RPMI7951 (cell line): ENCODE data around the gene INVS. TPM values are rescaled to one million over a fixed set of nuclear protein-coding genes. Genes with fewer than 3 reads are reported as not detected.
"Not testable (repeated sequence)": the region's sequence is repeated elsewhere in the genome, so short reads cannot be mapped to it uniquely, and the experiment has no call there.

ENCODE experiments used
- DNase-seq: peaks from one replicate; pipeline ENCODE4 v3.0.0-alpha.2; 2012; ENCODE audit warnings: low read depth
- total RNA-seq: library from RNA; depleted of rRNA; stranded (reverse); fragments of >200 nt; shearing (Covaris generic); gene quantifications from 2 replicates; pipeline ENCODE4 v1.2.3, GENCODE V29; 2014

INVS gene
- total RNA-seq, 1 experiment from 2014 or later: 15.0 TPM

DNA sequence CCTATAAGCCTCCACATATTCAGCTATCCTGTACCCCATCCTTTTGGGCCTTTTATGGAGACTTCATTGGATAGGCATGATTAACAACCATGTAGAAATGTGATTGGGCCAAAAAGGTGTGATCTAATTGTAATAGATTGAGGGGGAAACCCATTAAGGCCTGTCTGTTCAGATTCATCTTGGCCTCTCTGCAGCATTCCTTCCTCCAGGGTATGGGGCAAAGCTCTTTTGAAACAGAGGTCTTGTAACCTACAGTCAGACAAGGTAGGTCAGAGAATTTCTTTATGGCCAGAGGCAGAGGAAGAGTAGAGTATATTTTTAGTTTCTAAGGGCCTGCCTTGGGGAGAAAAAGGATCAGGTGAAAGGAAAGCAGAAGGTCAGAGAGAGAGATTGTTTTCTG lies 98.5 kb downstream of the INVS start:
- DNase-seq: no peak

DNA sequence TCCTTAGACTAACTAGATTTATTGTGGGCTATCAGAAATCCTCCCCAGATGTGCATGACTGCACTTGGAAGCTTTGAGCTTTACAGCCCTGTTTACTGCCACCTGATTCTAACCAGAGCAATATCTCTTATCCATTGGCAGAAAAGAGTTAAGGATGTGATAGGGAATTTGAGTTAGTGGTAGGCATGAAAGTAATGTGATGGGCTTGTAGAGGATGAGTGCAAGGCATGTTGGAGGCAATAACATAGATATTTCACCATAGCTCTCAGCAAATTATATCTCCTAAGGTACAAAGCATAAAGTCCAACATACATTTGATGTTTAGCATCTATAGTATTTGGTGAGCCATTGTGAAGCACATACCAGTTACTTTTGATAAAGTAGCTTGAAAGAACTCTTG lies 103.8 kb downstream of the INVS start:
- no peak for DNase-seq

DNA sequence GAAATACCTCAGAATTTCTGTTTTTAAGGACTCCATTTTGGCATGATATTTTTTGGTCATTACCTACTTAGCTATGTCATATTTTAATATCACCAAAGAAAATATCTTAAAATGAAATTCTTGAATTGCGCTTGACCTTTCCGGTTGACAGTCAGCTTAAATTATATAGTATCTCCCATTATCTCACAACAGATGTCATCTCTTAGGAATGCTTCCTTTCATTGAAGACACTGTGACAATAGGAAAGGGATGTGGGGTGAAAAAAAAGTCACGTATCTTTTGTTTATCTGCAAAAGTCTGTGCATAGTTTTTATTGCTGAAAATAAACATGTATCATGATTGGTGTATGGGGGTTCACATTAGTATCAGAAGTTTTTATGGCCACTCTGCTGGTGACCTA lies 105.8 kb downstream of the INVS start:
- DNase-seq: no peak

DNA sequence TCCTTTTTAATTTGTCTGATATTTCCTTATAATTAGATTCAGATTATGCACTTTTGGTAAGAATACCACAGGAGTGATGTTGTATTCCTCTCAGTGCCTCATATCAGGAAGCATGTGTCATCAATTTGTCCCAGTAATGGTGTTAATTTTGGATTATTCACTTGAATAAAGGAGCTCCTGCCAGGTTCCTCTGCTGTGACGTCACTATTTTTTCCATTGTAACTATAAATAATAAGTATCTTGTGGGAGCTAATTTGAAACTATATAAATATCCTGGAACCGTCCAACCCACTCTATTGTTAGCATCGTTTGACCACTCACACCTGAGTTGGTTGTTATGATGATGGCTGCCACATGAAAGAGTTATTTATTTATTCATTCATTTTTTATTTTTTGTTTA lies 107.9 kb downstream of the INVS start:
- peak; percentile 5 for DNase-seq

DNA sequence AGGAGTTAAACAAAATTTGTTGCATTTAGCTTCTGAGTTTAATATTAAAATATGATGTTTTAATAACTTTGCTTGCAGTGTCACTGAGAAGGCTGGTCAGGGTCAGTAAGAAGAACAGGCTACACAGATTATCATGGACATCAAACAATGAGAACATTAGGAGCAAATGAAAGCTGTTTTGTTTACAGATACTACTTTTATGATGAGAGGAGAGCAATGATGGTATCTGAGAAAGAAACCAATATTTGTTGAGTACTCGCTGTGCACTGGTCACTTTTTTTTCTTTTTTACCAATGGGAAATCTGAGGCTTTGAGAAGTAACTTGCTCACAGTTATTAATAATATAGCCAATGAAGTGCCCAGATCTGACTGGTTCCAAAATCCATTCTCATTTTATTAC lies 109.6 kb downstream of the INVS start:
- DNase-seq: no peak

DNA sequence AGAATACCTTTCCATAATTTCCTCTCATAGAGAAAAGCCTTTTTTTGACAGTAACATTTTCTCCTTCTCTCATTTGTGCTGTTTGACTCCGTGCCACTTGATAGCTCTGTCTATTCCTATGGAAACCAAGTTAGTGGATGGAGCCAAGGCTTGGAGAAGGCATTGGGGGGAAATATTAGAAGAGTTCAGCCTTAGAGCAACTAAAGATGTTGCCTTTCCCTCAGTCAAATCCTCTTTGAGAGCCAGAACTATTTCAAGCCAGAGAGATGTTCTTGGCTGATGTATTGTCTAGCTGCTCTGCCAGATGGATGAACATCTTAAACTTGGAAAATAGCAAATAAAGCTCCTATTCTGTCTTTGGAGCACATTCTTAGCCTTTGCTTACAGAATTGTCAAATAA lies 112.4 kb downstream of the INVS start:
- DNase-seq: no peak

DNA sequence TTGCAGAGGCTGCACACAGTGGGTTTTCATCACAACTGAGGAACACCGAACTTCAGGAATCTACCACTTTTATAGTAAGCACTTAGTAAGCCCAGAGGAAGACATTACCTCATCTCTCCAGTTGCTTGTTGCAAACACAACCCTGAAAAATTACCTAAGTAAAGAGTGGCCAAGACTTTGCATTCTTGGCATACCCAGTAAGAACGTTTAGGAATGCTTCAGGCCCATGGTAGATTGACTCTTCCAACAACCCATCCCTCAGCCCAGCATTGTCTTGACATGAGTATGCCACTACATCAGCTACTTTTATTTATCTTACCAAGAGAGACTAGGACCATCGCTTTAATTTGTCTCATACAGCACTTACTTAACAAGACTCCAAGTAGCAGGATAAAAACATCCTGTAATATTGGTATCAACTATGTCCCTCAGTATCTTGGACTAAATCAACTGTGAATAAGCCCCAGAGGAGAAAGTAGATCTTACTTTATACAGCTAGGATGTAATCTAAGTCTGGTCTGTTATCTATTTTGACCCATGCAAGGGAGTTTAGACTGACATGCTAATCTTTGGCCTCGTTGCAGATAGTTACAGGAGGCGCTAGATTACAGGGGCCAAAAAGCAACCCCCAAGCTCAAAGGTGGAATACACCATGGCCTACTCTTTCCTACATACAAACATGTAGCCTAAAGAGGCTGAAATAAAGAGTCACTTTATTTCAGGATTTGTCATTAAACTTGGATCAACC lies 114.9 kb downstream of the INVS start:
- DNase-seq: peak; percentile 3

DNA sequence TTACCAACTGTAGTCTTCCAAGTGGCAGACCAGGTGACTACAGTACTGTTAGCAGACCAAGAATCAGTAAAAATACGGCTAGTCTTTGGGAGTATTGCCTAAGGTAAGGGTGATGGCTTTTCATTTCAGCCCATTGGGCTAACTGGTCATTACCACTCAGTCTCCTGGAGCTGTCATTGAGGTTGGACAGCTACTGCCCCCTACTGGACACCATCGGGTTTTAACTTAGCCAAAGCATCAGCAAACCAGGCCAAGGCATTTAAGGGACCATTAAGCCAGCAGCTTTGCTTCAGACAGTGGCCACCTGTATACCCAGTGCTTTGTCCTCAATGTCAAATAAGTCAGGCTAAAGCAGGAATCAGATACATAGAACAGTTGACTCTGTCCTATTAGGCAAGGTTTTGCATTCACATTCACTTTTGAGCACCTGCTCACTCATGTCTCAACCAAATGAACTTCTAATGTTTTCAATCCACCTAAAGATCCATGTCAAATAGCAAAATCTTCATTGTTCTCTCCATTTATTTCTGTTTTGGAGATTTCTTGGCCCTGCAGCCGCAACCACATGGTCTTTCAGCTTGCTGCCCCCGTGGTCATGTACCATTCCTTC lies 117.2 kb downstream of the INVS start:
- peak; percentile 63 for DNase-seq

DNA sequence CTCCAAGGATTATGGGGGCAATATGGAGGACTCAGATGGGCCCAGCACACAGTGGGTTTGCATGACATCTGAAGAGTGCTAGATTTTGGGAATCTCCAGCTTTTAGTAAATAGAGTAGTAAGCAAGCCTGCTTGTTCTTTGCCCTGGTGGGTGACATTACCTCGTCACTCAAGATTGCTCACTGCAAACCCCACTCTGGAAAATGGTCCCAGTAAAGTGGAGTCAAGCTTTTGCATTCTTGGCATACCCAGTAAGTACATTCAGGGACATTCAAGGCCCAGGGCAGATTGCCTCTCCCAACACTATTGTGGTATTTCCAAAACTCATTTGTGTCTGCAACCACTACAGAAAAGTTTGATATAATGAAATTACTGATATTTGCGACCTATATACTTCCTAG lies 118.5 kb downstream of the INVS start:
- no peak for DNase-seq

DNA sequence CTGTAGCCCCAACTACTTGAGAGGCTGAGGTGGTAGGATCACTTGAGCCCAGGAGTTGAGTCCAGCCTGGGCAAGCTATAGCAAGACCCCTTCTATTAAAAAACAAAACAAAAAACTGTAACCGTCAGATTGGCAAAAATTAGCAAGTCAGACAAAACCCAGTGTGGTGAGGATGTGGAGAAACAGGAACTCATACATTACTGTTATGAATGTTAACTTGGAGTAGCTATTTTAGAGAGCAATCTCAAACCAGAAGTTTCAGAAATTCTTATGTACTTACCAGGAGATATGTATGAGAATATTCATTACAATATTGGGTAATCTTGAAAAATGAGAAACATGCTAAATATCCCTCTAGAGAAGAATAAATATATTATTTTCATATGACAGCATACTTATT lies 120.3 kb downstream of the INVS start:
- DNase-seq: no peak

DNA sequence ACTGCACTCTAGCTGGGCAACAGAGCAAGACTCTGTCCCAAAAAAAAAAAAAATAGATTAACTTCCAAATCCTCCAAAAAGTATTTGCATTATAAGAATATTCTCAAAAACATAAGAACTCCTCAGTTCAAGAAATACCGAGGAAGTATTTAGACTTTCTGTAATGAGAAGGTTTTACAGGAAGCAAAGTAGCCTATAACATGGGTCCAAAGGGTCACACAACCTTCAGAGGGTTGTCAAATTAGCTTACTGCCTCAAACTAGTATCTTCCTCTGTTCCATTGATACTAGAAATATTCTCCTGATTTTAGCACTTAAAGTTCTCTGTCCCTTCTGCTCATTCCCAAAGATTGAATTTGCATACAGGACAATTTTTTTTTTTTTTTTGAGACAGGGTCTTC lies 121.9 kb downstream of the INVS start:
- DNase-seq: no peak

DNA sequence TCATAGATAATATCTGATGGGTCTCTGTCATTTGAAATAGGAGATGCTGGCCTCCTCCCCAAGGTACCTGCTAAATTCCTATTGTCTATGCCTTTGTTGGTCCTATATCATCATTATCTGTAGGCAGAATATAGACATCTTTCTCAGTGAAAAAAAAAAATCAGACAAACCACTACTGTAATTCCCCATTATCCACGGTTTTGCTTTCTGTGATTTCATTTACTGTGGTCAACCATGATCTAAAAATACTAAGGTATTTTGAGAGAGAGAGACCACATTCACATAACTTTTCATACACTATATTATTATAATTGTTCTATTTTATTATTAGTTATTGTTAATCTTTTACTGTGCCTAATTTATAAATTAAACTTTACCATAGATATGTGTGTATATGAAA lies 122.5 kb downstream of the INVS start:
- DNase-seq: no peak

DNA sequence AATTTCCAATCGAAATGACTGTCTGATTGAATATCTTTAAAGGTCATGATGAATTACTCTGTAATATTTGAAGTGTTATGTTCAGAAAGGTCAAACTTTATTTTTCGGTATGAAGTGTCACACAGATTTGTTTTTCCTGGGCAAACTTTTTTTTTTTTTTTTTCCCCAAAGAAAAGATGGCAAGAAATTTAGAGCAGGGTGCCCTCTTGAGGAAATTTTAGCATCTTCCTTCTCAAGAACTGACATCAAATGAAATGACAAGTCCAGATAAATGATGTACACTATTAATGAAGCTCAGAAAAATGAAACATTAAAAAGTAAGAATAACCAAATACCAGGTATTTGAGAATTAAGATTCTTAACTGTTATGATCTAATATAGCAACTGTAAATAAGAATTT lies 123.6 kb downstream of the INVS start:
- peak; percentile 47 for DNase-seq

DNA sequence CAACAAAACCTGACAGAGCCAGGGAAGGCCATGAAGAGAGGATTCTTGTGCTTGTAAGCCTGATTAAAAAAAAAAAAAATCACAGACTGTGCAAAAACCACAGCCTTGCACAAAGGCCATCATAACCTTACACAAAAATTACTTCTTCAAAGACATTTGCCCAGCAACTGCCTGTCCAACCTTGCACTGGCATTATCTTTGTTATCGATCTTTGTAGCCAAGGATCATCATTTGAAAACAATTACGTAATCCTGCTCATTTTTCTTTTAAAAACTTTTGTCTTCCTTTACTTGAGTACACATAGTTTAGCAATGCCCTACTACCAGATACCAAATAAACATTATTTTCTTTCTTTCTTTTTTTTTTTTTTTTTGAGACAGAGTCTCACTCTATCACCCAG lies 128.6 kb downstream of the INVS start:
- no peak for DNase-seq

DNA sequence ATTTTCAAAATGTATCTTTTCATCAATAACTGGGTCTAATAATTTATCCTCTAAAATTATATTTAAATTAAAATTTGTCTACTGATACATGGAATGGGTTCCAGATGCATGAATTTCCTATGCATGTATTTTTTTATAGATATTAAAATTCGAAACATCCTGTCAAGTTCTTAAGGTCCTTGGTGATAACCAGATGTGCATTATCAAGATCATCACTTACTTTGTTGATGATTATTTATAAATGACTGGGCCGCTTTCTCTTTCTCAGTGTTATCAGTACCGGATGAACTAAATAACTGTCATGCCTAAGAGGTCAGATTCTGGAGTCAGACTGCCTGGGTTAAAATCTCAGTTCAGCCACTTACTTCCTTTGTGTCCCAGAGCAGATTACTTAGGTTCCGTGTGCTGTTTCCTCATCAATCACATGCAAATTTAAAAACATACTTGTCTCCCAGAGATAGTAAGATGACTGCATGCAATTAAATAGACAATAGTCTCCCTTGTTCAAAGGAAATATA lies 129.4 kb downstream of the INVS start:
- no peak for DNase-seq

DNA sequence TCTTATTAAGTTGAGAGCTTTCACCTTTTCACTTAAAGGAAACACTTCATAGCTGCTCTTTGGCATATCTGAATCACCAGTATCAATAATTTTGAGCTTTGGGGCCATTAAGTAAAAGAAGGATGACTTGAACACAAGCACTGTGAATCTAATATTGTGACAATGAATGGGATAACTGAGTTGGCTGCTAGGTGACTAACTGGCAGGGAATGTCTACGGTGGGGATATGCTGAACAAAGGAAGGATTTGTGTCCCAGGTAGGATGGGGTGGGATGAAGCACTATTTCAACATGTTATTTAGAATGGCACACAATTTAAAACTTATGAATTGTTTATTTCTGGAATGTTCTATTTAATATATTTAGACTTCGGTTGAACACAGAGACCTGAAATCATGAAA lies 130.1 kb downstream of the INVS start:
- no peak for DNase-seq

DNA sequence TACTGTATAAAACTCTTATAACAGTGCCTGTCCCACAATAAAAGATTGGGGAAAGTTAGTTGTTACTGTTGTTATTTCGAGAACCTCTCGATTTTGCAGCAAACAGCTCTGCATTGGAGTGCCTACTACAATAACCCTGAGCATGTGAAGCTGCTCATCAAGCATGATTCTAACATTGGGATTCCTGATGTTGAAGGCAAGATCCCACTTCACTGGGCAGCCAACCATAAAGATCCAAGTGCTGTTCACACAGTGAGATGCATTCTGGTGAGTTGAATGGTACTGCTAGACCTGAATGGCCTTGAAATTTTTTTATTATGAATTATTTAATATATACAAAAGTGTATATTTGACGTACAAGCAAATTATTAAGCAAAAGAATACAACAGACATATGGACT lies 130.5 kb downstream of the INVS start:
- no peak for DNase-seq

DNA sequence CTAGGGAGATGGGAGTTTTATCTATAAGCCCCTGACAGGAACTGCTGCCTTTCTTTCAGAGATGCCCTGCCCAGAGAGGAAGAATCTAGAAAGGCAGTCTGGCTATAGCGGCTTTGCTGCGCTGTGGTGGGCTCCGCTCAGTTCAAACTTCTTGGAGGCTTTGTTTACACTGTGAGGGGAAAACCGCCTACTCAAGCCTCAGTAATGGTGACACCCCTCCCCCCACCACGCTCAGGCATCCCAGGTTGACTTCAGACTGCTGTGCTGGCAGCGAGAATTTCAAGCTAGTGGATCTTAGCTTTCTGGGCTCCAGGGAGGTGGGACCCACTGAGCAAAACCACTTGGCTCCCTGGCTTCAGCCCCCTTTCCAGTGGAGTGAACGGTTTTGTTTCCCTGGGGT lies 137.9 kb downstream of the INVS start:
- DNase-seq: not testable (repeated sequence)

DNA sequence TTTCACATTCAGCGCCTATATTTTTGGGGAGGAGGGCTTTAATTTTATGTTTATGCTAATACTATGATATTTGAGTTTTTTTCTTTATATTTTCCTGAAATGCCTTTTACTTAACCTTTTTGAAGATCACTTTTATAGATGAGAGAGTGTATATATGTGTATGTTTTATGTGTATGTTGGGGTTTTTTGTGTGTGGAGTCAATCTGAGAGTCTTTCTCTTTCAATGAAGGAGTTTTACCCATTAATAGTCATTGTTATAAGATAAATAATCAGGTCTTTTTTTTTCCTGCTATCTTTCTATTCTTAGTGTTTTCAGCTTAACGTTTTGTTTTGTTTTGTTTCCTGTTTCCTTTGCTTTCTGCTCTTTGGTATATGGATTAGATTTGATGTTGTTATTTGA lies 141.5 kb downstream of the INVS start:
- no peak for DNase-seq

DNA sequence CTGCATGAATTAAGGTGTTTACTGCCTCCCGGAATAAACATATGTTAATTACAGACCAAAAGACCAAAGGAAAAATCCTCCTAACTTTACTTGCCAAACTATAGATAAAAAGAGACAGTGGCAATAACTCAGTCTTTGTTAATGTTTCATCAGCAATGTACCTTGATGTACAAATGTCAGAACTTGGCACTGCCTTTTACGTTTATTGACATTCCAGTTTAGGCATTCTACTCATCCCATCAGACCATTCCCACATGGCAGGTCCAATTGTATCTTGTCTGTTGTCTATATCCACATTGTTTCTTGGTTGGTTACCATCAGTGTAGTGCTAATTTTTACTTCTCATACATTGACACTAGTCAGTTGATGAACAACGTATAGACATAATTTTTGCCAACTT lies 168.2 kb downstream of the INVS start:
- no peak for DNase-seq

DNA sequence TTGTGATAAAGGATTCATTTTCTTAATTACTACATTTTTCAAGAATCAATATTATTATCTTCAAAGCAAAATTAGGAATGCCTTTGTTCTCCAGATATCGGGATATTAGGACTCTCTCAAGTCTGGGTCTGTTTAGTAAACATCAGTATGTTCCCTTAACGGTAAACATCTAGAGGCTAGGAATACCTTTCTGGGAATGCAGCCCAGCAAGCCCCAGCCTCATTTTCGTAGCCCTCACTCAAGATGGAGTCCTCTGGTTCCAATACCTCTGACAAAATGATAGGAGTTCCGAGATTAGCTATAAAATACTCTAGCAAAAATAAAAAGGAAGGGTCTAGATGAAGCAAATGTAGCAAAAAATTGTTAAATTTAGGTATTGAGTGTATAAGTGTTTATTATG lies 169.2 kb downstream of the INVS start:
- no peak for DNase-seq

DNA sequence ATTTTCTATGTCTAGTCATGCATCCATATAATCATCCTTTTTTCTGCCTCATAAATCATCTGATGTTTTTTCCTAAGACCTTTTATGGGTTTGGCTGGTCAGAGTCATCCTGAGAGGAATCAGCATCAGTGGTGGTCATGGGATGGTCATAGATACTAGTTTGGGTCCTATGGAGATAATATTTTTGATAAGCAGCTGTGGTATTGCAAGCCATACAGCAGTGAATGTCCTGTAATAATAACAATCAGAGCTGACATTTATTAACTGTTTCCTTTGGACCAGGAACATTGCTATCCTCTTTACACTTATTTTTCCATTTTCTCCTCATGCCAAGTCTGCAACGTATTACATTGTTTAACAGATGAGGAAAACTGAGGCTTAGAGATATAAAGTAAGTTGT lies 170.6 kb downstream of the INVS start:
- DNase-seq: no peak

DNA sequence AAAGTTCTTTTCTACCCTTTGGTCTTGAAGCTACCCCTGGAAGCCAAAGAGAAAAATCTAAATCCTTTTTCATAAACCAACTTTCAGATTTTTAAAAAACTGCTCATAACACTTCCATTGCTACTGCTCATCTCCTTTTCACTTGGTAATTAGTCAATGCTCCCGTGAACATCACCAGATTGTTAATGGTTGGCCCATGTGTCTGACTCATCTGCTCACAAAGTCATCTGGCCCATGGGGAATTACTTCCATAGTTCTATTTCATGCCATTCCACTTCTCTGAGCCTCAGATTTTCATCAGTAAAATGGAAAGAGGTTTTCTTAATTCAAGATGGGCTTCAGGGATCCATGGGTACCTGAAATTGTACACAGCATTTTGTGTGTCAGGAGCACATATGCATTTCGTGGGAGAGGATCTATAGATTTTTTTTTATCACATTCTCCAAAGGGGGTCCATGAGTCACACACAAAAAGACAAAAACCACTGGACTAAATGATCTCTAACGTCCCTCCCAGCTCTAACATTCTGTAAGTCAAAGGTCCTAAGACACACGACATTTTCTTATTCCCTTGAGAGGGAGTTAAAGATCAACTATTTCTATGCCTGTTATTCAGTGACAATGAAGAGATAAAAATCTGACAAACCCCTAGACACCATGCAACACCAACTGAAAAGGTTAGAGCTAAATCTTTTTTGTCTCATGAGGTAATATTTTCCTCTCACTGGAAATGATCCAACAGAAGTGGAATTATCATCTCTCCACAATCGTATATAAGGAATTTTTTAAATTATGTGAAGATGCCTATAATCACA lies 178.3 kb downstream of the INVS start:
- DNase-seq: peak; percentile 76
